Measurements from ENCODE around the gene ATXN3L. TPM values are rescaled to one million over a fixed set of nuclear protein-coding genes. Genes with fewer than 3 reads are reported as not detected.

Gene ATXN3L
- not detected for total RNA-seq
- long read RNA-seq: 0 reads

DNA sequence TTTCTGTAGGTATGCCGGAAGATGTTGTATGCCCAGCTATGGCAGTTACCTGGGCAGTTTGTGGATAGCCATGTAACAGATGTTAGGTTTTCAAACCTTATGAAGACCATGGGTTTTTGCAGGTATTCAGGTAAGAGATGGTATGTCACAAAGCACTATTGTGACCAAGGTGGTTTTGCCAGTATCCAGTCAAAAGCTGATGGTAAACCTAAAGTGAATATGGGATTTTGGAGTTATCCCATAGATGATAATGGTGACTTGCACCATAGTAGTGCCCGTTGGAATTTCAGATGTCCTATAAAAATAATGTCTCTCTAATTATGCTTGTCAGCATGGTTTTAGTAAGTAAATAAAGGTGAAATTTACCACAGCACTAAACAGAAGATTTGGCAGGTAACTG is at the start of gene ATXN3L:
Gene ATXN3L, minus strand, starts transcription at position 101 of the 400 bp plus-strand sequence. CDS start 119 bp downstream, outside the sequence.
- intact Hi-C loops (cut with DNase I): no loop called here
- DNase-seq (ENCODE audit: low spot score): no peak

- DNase-seq (ENCODE audit: low spot score): no peak
- intact Hi-C loops (cut with DNase I): loop anchor here (10.0 kb wide), 2 partner anchors 105 to 395 kb away; partner anchors contain the start of gene TMSB4X
Measured at GRCh38 chrX:13369256-13370030, 49.6 kb upstream of the ATXN3L start.

- DNase-seq (ENCODE audit: low spot score): no peak
- intact Hi-C loops (cut with DNase I): loop anchor here (10.0 kb wide), 2 partner anchors 107 to 393 kb away; partner anchors contain the start of gene TMSB4X
Measured at GRCh38 chrX:13367950-13368349, 48.1 kb upstream of the ATXN3L start.

DNA sequence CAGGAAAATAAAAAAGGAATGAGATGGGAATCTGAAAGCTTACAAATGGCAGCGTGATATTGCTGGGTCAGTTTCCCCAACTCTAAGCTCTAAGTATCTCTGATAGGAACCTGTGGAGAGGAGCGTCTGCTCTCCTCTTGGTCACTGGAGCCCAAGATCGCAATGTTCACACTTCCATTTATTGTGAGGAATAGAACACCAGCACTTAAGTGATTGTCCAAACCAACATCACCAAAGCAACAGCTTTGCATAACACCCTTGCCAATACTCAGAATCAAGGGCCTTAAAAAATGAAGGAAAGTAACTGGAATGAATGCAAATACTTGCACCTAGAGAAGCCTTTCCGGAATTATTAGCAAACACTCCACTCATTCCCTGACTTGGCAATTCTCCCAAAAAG is 46.8 kb upstream of the ATXN3L start:
- intact Hi-C loops (cut with DNase I): loop anchor here (10.0 kb wide), 2 partner anchors 108 to 392 kb away; partner anchors contain the start of gene TMSB4X
- DNase-seq (ENCODE audit: low spot score): no peak

DNA sequence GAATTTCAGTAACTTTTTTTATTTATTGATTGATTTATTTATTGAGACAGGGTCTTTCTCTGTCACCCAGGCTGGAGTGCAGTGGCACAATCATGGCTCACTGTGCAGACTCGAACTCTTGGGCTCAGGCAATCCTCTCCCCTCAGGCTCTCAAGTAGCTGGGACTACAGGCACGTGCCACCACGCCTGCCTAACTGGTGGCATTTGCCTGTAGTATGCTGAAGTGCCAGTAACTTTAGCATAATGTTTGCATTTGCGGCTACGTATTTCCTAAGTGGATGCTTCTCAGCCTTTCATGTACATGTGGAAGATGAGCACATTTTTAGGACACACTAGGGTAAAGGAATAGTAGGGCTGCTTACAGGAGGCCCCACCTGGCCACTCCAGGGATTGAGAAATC is 45.3 kb upstream of the ATXN3L start:
- DNase-seq (ENCODE audit: low spot score): no peak

GRCh38 chrX:13364230-13364857 is 44.5 kb upstream of the ATXN3L start:
- intact Hi-C loops (cut with DNase I): loop anchor here (10.0 kb wide), 2 partner anchors 110 to 390 kb away; partner anchors contain the start of gene TMSB4X
- DNase-seq (ENCODE audit: low spot score): no peak

More for the DNA sequence above, 45.3 kb upstream of the ATXN3L start:
- intact Hi-C loops (cut with DNase I): loop anchor here (10.0 kb wide), 2 partner anchors 110 to 390 kb away; partner anchors contain the start of gene TMSB4X

- no peak for DNase-seq (ENCODE audit: low spot score)
- intact Hi-C loops (cut with DNase I): loop anchor here (2.0 to 10.0 kb wide), 3 partner anchors 39 to 385 kb away; partner anchors contain the start of gene TMSB4X
Measured at GRCh38 chrX:13360146-13360545, 40.3 kb upstream of the ATXN3L start.

DNA sequence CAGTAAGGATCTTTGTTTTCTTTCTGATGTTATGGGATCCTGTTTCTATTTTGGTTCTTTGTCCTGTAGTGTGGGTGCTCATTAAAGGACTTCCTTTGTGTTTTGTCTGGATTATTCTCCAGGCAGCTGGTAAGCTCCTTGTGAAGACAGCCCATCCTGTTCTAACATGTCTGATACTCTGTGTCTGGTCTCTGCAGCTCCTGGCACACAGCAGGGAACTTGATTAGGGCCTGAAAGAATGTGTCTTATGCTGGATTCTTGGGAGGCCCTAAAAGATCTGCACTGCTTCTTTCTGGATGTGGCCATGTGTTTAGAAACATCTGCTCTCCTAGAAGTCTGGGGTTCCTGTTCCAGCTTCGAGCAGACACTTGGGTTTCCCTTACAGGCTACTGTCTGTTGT is 38.1 kb upstream of the ATXN3L start:
- DNase-seq (ENCODE audit: low spot score): no peak
- intact Hi-C loops (cut with DNase I): no loop called here

DNA sequence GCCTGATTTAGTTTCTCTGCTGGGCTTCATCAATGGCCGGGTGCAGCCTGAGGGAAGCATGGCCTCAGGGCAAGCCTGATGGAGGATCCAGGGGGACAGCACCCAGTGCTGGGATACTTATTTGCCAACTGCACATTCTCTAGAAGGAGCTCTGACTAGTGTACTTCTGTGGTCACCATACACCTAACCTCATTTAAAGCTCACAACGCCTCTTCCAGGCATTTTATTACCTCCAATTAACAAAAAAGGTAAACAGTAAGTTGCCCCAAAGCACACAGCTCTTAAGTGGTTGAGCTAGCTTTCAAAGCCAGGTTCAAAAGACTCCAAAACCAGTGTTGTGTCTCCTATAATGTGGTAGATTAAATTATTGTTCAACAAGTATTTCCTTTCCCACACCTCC is 26.8 kb upstream of the ATXN3L start:
- DNase-seq (ENCODE audit: low spot score): no peak
- intact Hi-C loops (cut with DNase I): no loop called here

- intact Hi-C loops (cut with DNase I): no loop called here
- no peak for DNase-seq (ENCODE audit: low spot score)
Measured at GRCh38 chrX:13345438-13345837, 25.6 kb upstream of the ATXN3L start.

DNA sequence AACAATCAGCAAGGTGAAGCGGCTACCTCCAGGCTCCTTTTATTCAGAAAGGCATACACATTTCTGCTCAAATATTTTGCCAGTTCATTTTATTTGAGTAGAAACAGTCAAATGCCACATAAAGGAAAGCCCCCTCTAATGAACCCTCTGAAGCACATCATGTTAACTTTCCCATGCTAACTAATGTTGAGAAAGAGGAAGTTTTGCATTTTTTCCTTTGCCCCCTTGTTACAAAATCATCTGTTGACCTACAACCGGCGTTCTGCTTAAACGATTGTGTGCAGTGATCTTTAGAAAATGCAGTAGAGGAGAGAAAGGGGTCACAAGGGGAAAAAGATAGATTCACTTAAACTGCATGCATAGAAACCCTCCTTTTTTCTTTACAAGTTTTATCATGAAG is 25.2 kb upstream of the ATXN3L start:
- intact Hi-C loops (cut with DNase I): no loop called here
- DNase-seq (ENCODE audit: low spot score): no peak

DNA sequence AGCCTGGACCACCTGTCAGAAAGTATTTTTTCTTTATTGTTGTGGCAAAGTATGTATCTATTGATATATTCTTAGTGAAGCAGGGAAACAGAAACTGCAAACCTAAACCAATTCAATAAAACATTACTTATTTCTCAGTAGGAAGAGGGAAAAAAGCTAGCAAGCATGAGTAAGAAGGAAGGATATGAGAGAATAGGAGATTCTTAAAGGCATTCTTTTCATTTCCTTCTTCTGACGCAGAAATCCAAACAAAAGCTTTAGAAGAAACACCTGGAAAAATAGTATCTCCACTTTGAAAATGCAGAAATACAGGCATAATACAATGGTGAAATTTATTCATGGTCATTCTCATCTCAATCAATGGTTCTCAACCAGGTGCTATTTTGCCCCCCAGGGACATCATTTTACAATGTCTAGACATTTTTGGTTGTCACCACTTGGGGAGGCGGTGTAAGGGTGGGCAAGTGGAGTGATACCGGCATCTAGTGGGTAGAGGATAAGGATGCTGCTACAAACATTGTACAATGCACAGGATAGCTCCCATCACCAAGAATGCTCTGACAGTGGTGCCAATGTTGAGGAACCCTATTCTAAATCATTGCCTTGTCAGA is 21.7 kb upstream of the ATXN3L start:
- intact Hi-C loops (cut with DNase I): no loop called here

DNA sequence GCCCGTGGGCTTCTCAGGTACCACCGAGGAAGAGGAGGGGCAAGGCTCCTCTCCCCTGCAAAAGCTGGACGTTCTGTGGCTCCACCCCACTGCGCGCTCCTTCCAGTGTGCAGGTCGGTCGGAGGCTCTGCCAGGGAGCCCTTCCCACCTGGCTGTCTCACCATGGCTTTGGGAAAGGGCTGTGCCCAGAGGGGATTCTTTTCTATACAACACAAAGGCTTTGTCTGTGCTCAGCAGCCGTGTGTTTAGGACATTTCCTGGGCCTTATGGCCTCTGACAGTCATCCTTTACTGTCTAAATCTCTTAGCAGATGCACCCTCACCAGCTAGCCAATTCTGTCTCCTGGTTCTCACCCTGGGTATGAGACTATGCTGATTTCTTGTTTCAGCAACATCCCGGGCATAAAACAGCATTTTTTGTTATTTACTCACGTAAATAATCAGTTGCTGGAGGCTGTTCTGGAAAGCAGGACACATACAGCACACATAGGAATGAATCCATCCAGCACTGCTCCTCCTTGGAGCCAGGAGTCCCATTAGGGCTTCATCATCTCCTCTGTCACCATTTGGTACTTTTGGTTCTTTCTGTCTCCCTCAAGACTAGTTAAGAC is 20.4 kb upstream of the ATXN3L start:
- no peak for DNase-seq (ENCODE audit: low spot score)
- intact Hi-C loops (cut with DNase I): no loop called here

More for the DNA sequence above, 21.7 kb upstream of the ATXN3L start:
- no peak for DNase-seq (ENCODE audit: low spot score)

GRCh38 chrX:13339607-13340006 is 19.8 kb upstream of the ATXN3L start:
- intact Hi-C loops (cut with DNase I): no loop called here
- DNase-seq (ENCODE audit: low spot score): no peak

- DNase-seq (ENCODE audit: low spot score): no peak
- intact Hi-C loops (cut with DNase I): no loop called here
Measured at GRCh38 chrX:13338996-13339515, 19.2 kb upstream of the ATXN3L start.

DNA sequence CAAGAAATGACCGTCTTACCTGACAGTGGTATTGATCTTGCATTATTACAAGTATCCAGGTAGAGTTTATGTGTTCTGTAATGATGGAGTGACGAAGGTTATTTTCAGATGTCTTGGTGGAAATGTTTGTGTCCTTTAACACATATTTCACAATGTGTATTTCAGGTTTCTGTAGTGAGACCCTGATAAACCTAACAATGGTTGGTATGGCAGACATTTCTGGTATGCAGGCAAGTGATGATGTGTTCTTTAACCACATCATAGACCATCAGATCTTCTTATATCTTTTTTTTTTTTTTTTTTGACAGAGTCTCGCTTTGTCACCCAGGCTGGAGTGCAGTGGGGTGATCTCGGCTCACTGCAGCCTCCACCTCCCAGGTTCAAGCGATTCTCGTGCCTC is 14.6 kb upstream of the ATXN3L start:
- intact Hi-C loops (cut with DNase I): no loop called here

DNA sequence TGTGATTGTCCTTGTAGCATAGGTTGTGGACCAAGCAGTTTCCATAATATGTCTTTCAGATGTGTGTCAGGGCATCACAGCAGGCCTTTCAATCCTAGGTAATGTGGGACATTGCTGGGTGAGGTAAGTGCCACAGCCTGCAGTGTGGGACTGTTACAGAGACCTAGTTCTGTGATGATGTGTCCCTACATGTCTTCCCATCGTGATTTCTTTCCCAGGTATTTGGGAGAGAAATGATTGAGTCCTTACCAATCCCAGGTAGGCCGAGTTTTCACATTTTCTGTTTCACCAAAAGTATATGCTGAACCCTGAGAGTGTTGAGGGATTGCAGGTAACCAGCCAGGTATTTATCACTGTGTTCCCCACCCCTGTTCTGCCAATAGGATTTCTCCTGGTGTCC is 10.6 kb upstream of the ATXN3L start:
- intact Hi-C loops (cut with DNase I): no loop called here

More for the DNA sequence above, 14.6 kb upstream of the ATXN3L start:
- DNase-seq (ENCODE audit: low spot score): no peak

DNA sequence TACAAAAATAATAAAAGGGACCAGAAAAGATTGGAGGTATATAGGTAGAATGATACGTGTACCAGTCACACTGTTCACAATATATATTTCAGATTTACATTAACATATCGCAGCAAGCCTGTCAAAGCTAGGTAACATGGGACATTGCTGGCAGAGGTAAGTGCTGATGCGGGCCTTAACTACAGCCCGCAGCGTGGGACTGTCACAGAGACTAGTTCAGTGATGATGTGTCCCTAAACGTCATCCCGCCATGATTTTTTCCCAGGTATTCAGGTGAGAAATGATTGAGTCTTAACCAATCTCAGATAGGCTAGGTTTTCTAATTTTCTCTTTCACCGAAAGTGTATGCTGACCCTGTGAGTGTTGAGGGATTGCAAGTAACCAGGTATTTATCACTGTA is 7.8 kb upstream of the ATXN3L start:
- intact Hi-C loops (cut with DNase I): no loop called here
- DNase-seq (ENCODE audit: low spot score): no peak

More for the DNA sequence above, 10.6 kb upstream of the ATXN3L start:
- DNase-seq (ENCODE audit: low spot score): no peak

- no peak for DNase-seq (ENCODE audit: low spot score)
- intact Hi-C loops (cut with DNase I): no loop called here
Measured at GRCh38 chrX:13323241-13323640, 3.4 kb upstream of the ATXN3L start.

GRCh38 chrX:13317366-13317765 is 2.5 kb downstream of the ATXN3L start:
- DNase-seq (ENCODE audit: low spot score): no peak
- intact Hi-C loops (cut with DNase I): no loop called here
